HG03378 (cell line): ENCODE results near the gene TYRO3.

Experiments
- ATAC-seq: cut with Tn5 transposase; IDR thresholded peaks from one replicate; pipeline ENCODE4 v1.9.1; 2021; ENCODE audit warnings: mild to moderate bottlenecking, moderate library complexity; ENCODE audit not compliant: unreplicated experiment

TYRO3 gene

GRCh38 chr15:41599061-41599460 lies 40.0 kb downstream of the TYRO3 start:
- no peak for ATAC-seq

GRCh38 chr15:41603411-41603935 lies 44.5 kb downstream of the TYRO3 start:
- no peak for ATAC-seq

GRCh38 chr15:41603941-41604911 lies 45.2 kb downstream of the TYRO3 start:
- ATAC-seq: no peak

- ATAC-seq: no peak
Observed at GRCh38 chr15:41605566-41605965, 46.6 kb downstream of the TYRO3 start.

- ATAC-seq: no peak
Observed at GRCh38 chr15:41606997-41607396, 48.0 kb downstream of the TYRO3 start.

GRCh38 chr15:41609123-41609522 lies 50.1 kb downstream of the TYRO3 start:
- ATAC-seq: no peak

GRCh38 chr15:41610048-41610447 lies 51.0 kb downstream of the TYRO3 start:
- ATAC-seq: no peak

GRCh38 chr15:41620536-41621199 lies 61.7 kb downstream of the TYRO3 start:
- ATAC-seq: no peak

- ATAC-seq: no peak
Observed at GRCh38 chr15:41621200-41622193, 62.5 kb downstream of the TYRO3 start.

GRCh38 chr15:41622901-41623300 lies 63.9 kb downstream of the TYRO3 start:
- ATAC-seq: no peak

- ATAC-seq: no peak
Observed at GRCh38 chr15:41627203-41627602, 68.2 kb downstream of the TYRO3 start.

- no peak for ATAC-seq
Observed at GRCh38 chr15:41629463-41629862, 70.5 kb downstream of the TYRO3 start.

- ATAC-seq: no peak
Observed at GRCh38 chr15:41629883-41630282, 70.9 kb downstream of the TYRO3 start.

GRCh38 chr15:41630616-41631217 lies 71.7 kb downstream of the TYRO3 start:
- ATAC-seq: no peak

GRCh38 chr15:41631880-41632470 lies 73.0 kb downstream of the TYRO3 start:
- ATAC-seq: no peak
